ENCODE results near the gene ZDHHC12. TPM values are rescaled to one million over a fixed set of nuclear protein-coding genes. Genes with fewer than 3 reads are reported as not detected.

ZDHHC12 gene
- total RNA-seq, 2 experiments from 2014 or later: 40.0 to 56.8 TPM

- no peaks in the 10 kb centered on the region for H3K79me2 ChIP-seq (ENCODE audit: insufficient read depth, low read depth, low read length)
- no peaks in the 10 kb centered on the region for H3K9me2 ChIP-seq (ENCODE audit: insufficient read depth, low read length)
- no peak overlapping the region for H2AFZ ChIP-seq (ENCODE audit: low read length)
- no peaks in the 10 kb centered on the region for H3K36me3 ChIP-seq (ENCODE audit: insufficient read depth, low read length)
- no peak for DNase-seq (ENCODE audit: low spot score)
- H3K4me1 ChIP-seq (ENCODE audit: insufficient read depth, low read length, poor library complexity, severe bottlenecking): peaks cover 13% of the 10 kb centered on the region
- H3K4me2 ChIP-seq (ENCODE audit: low read length): no peak overlapping the region
- H3K4me3 ChIP-seq (ENCODE audit: low read depth, low read length, poor library complexity, severe bottlenecking): no peak overlapping the region
- intact Hi-C loops (cut with micrococcal nuclease; ENCODE audit: unreplicated experiment): no loop called here
- ChIA-PET POLR2A (interaction anchor here (0.5 to 0.6 kb wide), 2 partner anchors 9 to 42 kb away, joined by 3 to 4 read pairs; no protein-coding TSS in a partner anchor), CTCF (ENCODE audit: unreplicated experiment) (no interaction called here)
- H4K20me1 ChIP-seq (ENCODE audit: insufficient read depth, low read length): no peaks in the 10 kb centered on the region
- BruUV-seq (replicated peaks): no TSS peak
- no peaks in the 10 kb centered on the region for H3K9me3 ChIP-seq (ENCODE audit: low read length)
- H3K27ac ChIP-seq (ENCODE audit: low read depth, low read length, poor library complexity, severe bottlenecking): no peak overlapping the region
- no peak for TF ChIP-seq EZH2phosphoT487 (IDR thresholded peaks at IDR 0.05; ENCODE audit: borderline replicate concordance, low read depth, low read length)
- TF ChIP-seq CTCF (conservative IDR thresholded peaks at IDR 0.05; ENCODE audit: low read length): no peak
These were observed 17.1 kb downstream of the ZDHHC12 start for GRCh38 chr9:128706671-128707381.

GRCh38 chr9:128706045-128706444 lies 17.9 kb downstream of the ZDHHC12 start:
- TF ChIP-seq EZH2phosphoT487 (IDR thresholded peaks at IDR 0.05; ENCODE audit: borderline replicate concordance, low read depth, low read length): no peak
- TF ChIP-seq CTCF (conservative IDR thresholded peaks at IDR 0.05; ENCODE audit: low read length): no peak
- no peaks in the 10 kb centered on the region for H3K79me2 ChIP-seq (ENCODE audit: insufficient read depth, low read depth, low read length)
- no peak overlapping the region for H3K4me2 ChIP-seq (ENCODE audit: low read length)
- H3K27ac ChIP-seq (ENCODE audit: low read depth, low read length, poor library complexity, severe bottlenecking): no peak overlapping the region
- intact Hi-C loops (cut with micrococcal nuclease; ENCODE audit: unreplicated experiment): no loop called here
- H4K20me1 ChIP-seq (ENCODE audit: insufficient read depth, low read length): no peaks in the 10 kb centered on the region
- no peaks in the 10 kb centered on the region for H3K9me2 ChIP-seq (ENCODE audit: insufficient read depth, low read length)
- ChIA-PET POLR2A (interaction anchor here (0.5 to 0.7 kb wide), 3 partner anchors 8 to 218 kb away, joined by 3 to 7 read pairs (median 3); no protein-coding TSS in a partner anchor), CTCF (ENCODE audit: unreplicated experiment) (no interaction called here)
- H3K9me3 ChIP-seq (ENCODE audit: low read length): no peaks in the 10 kb centered on the region
- no peaks in the 10 kb centered on the region for H3K36me3 ChIP-seq (ENCODE audit: insufficient read depth, low read length)
- H3K4me3 ChIP-seq (ENCODE audit: low read depth, low read length, poor library complexity, severe bottlenecking): no peak overlapping the region
- no peak for DNase-seq (ENCODE audit: low spot score)
- no TSS peak for BruUV-seq (replicated peaks)
- H3K4me1 ChIP-seq (ENCODE audit: insufficient read depth, low read length, poor library complexity, severe bottlenecking): peaks cover 17% of the 10 kb centered on the region
- H2AFZ ChIP-seq (ENCODE audit: low read length): no peak overlapping the region
